HG02885 (cell line): Measurements from ENCODE around the gene ZNF397.

Source experiments
- ATAC-seq: cut with Tn5 transposase; IDR thresholded peaks from one replicate; pipeline ENCODE4 v1.9.1; 2021; ENCODE audit warnings: mild to moderate bottlenecking; ENCODE audit not compliant: unreplicated experiment, poor library complexity

The ZNF397 gene

GRCh38 chr18:35244671-35245070 is 3.8 kb downstream of the ZNF397 start:
- ATAC-seq, result no peak

GRCh38 chr18:35245719-35246317 is 5.0 kb downstream of the ZNF397 start:
- ATAC-seq, result no peak

GRCh38 chr18:35246831-35247230 is 6.0 kb downstream of the ZNF397 start:
- ATAC-seq, result no peak

GRCh38 chr18:35247412-35248249 is 6.8 kb downstream of the ZNF397 start:
- no peak for ATAC-seq

- ATAC-seq, result no peak
These were observed 7.6 kb downstream of the ZNF397 start for GRCh38 chr18:35248429-35248828.

- ATAC-seq, result no peak
These were observed 11.6 kb downstream of the ZNF397 start for GRCh38 chr18:35252466-35252865.

- ATAC-seq, result no peak
These were observed 12.9 kb downstream of the ZNF397 start for GRCh38 chr18:35253655-35254287.

GRCh38 chr18:35256947-35257346 is 16.1 kb downstream of the ZNF397 start:
- ATAC-seq, result no peak

GRCh38 chr18:35264409-35264808 is 23.6 kb downstream of the ZNF397 start:
- no peak for ATAC-seq

GRCh38 chr18:35267161-35267651 is 26.4 kb downstream of the ZNF397 start:
- no peak for ATAC-seq

GRCh38 chr18:35267809-35268208 is 27.0 kb downstream of the ZNF397 start:
- no peak for ATAC-seq

- no peak for ATAC-seq
These were observed 28.0 kb downstream of the ZNF397 start for GRCh38 chr18:35268821-35269220.

GRCh38 chr18:35271656-35272055 is 30.8 kb downstream of the ZNF397 start:
- ATAC-seq, result no peak

GRCh38 chr18:35276267-35276666 is 35.4 kb downstream of the ZNF397 start:
- ATAC-seq, result no peak

- ATAC-seq, result no peak
These were observed 36.8 kb downstream of the ZNF397 start for GRCh38 chr18:35277633-35278032.

- ATAC-seq, result no peak
These were observed 37.3 kb downstream of the ZNF397 start for GRCh38 chr18:35278085-35278484.

- no peak for ATAC-seq
These were observed 38.1 kb downstream of the ZNF397 start for GRCh38 chr18:35278969-35279368.

- no peak for ATAC-seq
These were observed 41.5 kb downstream of the ZNF397 start for GRCh38 chr18:35282353-35282752.

- no peak for ATAC-seq
These were observed 43.3 kb downstream of the ZNF397 start for GRCh38 chr18:35283923-35284794.

- ATAC-seq, result no peak
These were observed 44.0 kb downstream of the ZNF397 start for GRCh38 chr18:35284841-35285240.
